ENCODE data around the gene MMP24OS. TPM values are rescaled to one million over a fixed set of nuclear protein-coding genes. Genes with fewer than 3 reads are reported as not detected.

The MMP24OS gene
- total RNA-seq, 1 experiment from 2014 or later: 95.4 TPM

- BruUV-seq (replicated peaks): no TSS peak
- Mint-ChIP-seq H3K27ac (ENCODE audit: unreplicated experiment) (peak overlapping the region; percentile 88), H3K4me1 (ENCODE audit: low read depth, unreplicated experiment) (peaks cover 90% of the 10 kb centered on the region), H3K9me3 (ENCODE audit: low read depth, unreplicated experiment) (no peaks in the 10 kb centered on the region), H3K4me3 (ENCODE audit: low read depth, unreplicated experiment) (peak overlapping the region; percentile 4), H3K36me3 (ENCODE audit: insufficient read depth, unreplicated experiment) (peaks cover 51% of the 10 kb centered on the region), H3K27me3 (ENCODE audit: unreplicated experiment) (no peaks in the 10 kb centered on the region)
- peak; percentile 50 for DNase-seq
- CTCF ChIA-PET: interaction anchor here (0.5 to 3.8 kb wide), 8 partner anchors 10 to 1111 kb away, joined by 3 to 25 read pairs (median 8); partner anchors contain the start of gene EIF6
- intact Hi-C loops (cut with micrococcal nuclease; ENCODE audit: unreplicated experiment): no loop called here
- TF ChIP-seq, protein P1, sequence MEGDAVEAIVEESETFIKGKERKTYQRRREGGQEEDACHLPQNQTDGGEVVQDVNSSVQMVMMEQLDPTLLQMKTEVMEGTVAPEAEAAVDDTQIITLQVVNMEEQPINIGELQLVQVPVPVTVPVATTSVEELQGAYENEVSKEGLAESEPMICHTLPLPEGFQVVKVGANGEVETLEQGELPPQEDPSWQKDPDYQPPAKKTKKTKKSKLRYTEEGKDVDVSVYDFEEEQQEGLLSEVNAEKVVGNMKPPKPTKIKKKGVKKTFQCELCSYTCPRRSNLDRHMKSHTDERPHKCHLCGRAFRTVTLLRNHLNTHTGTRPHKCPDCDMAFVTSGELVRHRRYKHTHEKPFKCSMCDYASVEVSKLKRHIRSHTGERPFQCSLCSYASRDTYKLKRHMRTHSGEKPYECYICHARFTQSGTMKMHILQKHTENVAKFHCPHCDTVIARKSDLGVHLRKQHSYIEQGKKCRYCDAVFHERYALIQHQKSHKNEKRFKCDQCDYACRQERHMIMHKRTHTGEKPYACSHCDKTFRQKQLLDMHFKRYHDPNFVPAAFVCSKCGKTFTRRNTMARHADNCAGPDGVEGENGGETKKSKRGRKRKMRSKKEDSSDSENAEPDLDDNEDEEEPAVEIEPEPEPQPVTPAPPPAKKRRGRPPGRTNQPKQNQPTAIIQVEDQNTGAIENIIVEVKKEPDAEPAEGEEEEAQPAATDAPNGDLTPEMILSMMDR (IDR thresholded peaks at IDR 0.05; ENCODE audit: unreplicated experiment): no peak
Observed at GRCh38 chr20:35307666-35308653, 30.0 kb upstream of the MMP24OS start.

GRCh38 chr20:35306931-35307517 is 29.1 kb upstream of the MMP24OS start:
- BruUV-seq (replicated peaks): no TSS peak
- Mint-ChIP-seq H3K27me3 (ENCODE audit: unreplicated experiment) (no peaks in the 10 kb centered on the region), H3K4me1 (ENCODE audit: low read depth, unreplicated experiment) (peaks cover 90% of the 10 kb centered on the region), H3K9me3 (ENCODE audit: low read depth, unreplicated experiment) (no peaks in the 10 kb centered on the region), H3K36me3 (ENCODE audit: insufficient read depth, unreplicated experiment) (peaks cover 42% of the 10 kb centered on the region), H3K27ac (ENCODE audit: unreplicated experiment) (peak overlapping the region; percentile 88), H3K4me3 (ENCODE audit: low read depth, unreplicated experiment) (peak overlapping the region; percentile 4)
- intact Hi-C loops (cut with micrococcal nuclease; ENCODE audit: unreplicated experiment): no loop called here
- TF ChIP-seq, protein P1 (IDR thresholded peaks at IDR 0.05; ENCODE audit: unreplicated experiment): peak; percentile 89
- CTCF ChIA-PET: interaction anchor here (0.6 to 3.8 kb wide), 8 partner anchors 11 to 500 kb away, joined by 4 to 25 read pairs (median 8); partner anchors contain the start of gene EIF6
- peak; percentile 78 for DNase-seq

- Mint-ChIP-seq H3K36me3 (ENCODE audit: insufficient read depth, unreplicated experiment) (peaks cover 41% of the 10 kb centered on the region), H3K9me3 (ENCODE audit: low read depth, unreplicated experiment) (no peaks in the 10 kb centered on the region), H3K27ac (ENCODE audit: unreplicated experiment) (peak overlapping the region; percentile 88), H3K4me1 (ENCODE audit: low read depth, unreplicated experiment) (peaks cover 88% of the 10 kb centered on the region), H3K27me3 (ENCODE audit: unreplicated experiment) (no peaks in the 10 kb centered on the region), H3K4me3 (ENCODE audit: low read depth, unreplicated experiment) (peak overlapping the region; percentile 7)
- peak; percentile 96 for DNase-seq
- CTCF ChIA-PET: interaction anchor here (0.6 to 4.2 kb wide), 25 partner anchors 9 to 493 kb away, joined by 3 to 85 read pairs (median 5); partner anchors contain the start of genes CEP250, EIF6, FAM83C and MMP24OS
- intact Hi-C loops (cut with micrococcal nuclease; ENCODE audit: unreplicated experiment): no loop called here
- BruUV-seq (replicated peaks): no TSS peak
- TF ChIP-seq, protein P1 (IDR thresholded peaks at IDR 0.05; ENCODE audit: unreplicated experiment): no peak
Observed at GRCh38 chr20:35305682-35306556, 28.0 kb upstream of the MMP24OS start.

All from Calu3 (cell line).